Large intestine (tissue), 3 donors: ENCODE results near the gene CCDC24. TPM values are rescaled to one million over a fixed set of nuclear protein-coding genes. Genes with fewer than 3 reads are reported as not detected.

Source experiments
- DNase-seq, 2 donors: peaks; one replicate each; pipeline versions ENCODE4 v3.0.0 to v3.0.0-alpha.2; 2013
- H3K27ac ChIP-seq: one replicate; pipeline ENCODE4 v1.5.1; 2013; ENCODE audit warnings: low read length
- H3K27me3 ChIP-seq: 2 replicates; pipeline ENCODE4 v1.6.1; 2013; ENCODE audit warnings: low read length; ENCODE audit not compliant: control insufficient read depth, insufficient read depth
- H3K36me3 ChIP-seq: 2 replicates; pipeline ENCODE4 v1.6.1; 2013; ENCODE audit warnings: low read length; ENCODE audit not compliant: control insufficient read depth, insufficient read depth
- H3K4me1 ChIP-seq: one replicate; pipeline ENCODE4 v1.6.1; 2013; ENCODE audit warnings: low read length; ENCODE audit not compliant: control insufficient read depth, insufficient read depth
- H3K4me3 ChIP-seq: one replicate; pipeline ENCODE4 v1.5.1; 2013; ENCODE audit warnings: low read length
- H3K9me3 ChIP-seq: one replicate; pipeline ENCODE4 v1.6.1; 2013; ENCODE audit warnings: mild to moderate bottlenecking, low read depth, low read length, moderate library complexity; ENCODE audit not compliant: control insufficient read depth
- WGBS: methylation state at CpG from one replicate; pipeline ENCODE4 v1.1.5; 2013; ENCODE audit warnings: low lambda C conversion rate; ENCODE audit not compliant: insufficient coverage; 5-methylcytosine and 5-hydroxymethylcytosine counted together
- polyA plus RNA-seq: library from polyadenylated mRNA; unstranded; fragments of 120-200 nt; gene quantifications from one replicate; pipeline ENCODE4 v1.2.1, GENCODE V29; 2013

Gene CCDC24
- polyA plus RNA-seq, 1 donor: 23.4 TPM

GRCh38 chr1:44033756-44034155, 42.4 kb downstream of the CCDC24 start:
- DNase-seq: no peak
- Histone ChIP-seq H3K4me1 (peaks cover 41% of the 10 kb centered on the region), H3K27ac (no peak overlapping the region), H3K4me3 (no peak overlapping the region), H3K27me3 (no peaks in the 10 kb centered on the region), H3K9me3 (no peaks in the 10 kb centered on the region), H3K36me3 (no peaks in the 10 kb centered on the region)
- WGBS: no CpG with 5 or more reads among the region's 8 CpGs

- WGBS: no CpG with 5 or more reads among the region's 4 CpGs
Observed at GRCh38 chr1:44034423-44034822, 43.0 kb downstream of the CCDC24 start.

GRCh38 chr1:44034976-44035716, 43.7 kb downstream of the CCDC24 start:
- H3K9me3 ChIP-seq: no peaks in the 10 kb centered on the region
- no peaks in the 10 kb centered on the region for H3K27me3 ChIP-seq
- no CpG with 5 or more reads among the region's 11 CpGs for WGBS
- DNase-seq: no peak
- H3K4me3 ChIP-seq: no peak overlapping the region
- no peaks in the 10 kb centered on the region for H3K36me3 ChIP-seq
- peaks cover 31% of the 10 kb centered on the region for H3K4me1 ChIP-seq
- no peak overlapping the region for H3K27ac ChIP-seq

More at GRCh38 chr1:44034423-44034822, 43.0 kb downstream of the CCDC24 start:
- no peak overlapping the region for H3K4me3 ChIP-seq
- H3K9me3 ChIP-seq: no peaks in the 10 kb centered on the region
- no peaks in the 10 kb centered on the region for H3K36me3 ChIP-seq
- DNase-seq: no peak
- H3K27me3 ChIP-seq: no peaks in the 10 kb centered on the region
- H3K4me1 ChIP-seq: peaks cover 34% of the 10 kb centered on the region
- no peak overlapping the region for H3K27ac ChIP-seq

- WGBS: no CpG with 5 or more reads among the region's 8 CpGs
- DNase-seq: peak; percentile 60 to 65
- Histone ChIP-seq H3K4me3 (no peak overlapping the region), H3K4me1 (peaks cover 31% of the 10 kb centered on the region), H3K9me3 (no peaks in the 10 kb centered on the region), H3K36me3 (no peaks in the 10 kb centered on the region), H3K27ac (peak overlapping the region; percentile 30), H3K27me3 (no peaks in the 10 kb centered on the region)
Observed at GRCh38 chr1:44035726-44036408, 44.5 kb downstream of the CCDC24 start.

GRCh38 chr1:44036409-44037139, 45.2 kb downstream of the CCDC24 start:
- no peaks in the 10 kb centered on the region for H3K27me3 ChIP-seq
- no peaks in the 10 kb centered on the region for H3K9me3 ChIP-seq
- no CpG with 5 or more reads among the region's 6 CpGs for WGBS
- peaks cover 29% of the 10 kb centered on the region for H3K4me1 ChIP-seq
- no peaks in the 10 kb centered on the region for H3K36me3 ChIP-seq
- H3K4me3 ChIP-seq: no peak overlapping the region
- H3K27ac ChIP-seq: peak overlapping the region; percentile 30
- DNase-seq: peak; percentile 61 to 62

- no CpG with 5 or more reads among the region's 5 CpGs for WGBS
- no peaks in the 10 kb centered on the region for H3K9me3 ChIP-seq
- no peak overlapping the region for H3K27ac ChIP-seq
- no peaks in the 10 kb centered on the region for H3K36me3 ChIP-seq
- H3K4me1 ChIP-seq: peaks cover 23% of the 10 kb centered on the region
- DNase-seq: no peak
- H3K27me3 ChIP-seq: no peaks in the 10 kb centered on the region
- no peak overlapping the region for H3K4me3 ChIP-seq
Observed at GRCh38 chr1:44037154-44037553, 45.8 kb downstream of the CCDC24 start.

- Histone ChIP-seq H3K9me3 (no peaks in the 10 kb centered on the region), H3K4me3 (no peak overlapping the region), H3K27me3 (no peaks in the 10 kb centered on the region), H3K27ac (no peak overlapping the region), H3K4me1 (peaks cover 11% of the 10 kb centered on the region), H3K36me3 (no peaks in the 10 kb centered on the region)
- DNase-seq: no peak
- 83% methylated on average over 1 of the region's 2 CpGs for WGBS
Observed at GRCh38 chr1:44038876-44039657, 47.7 kb downstream of the CCDC24 start.

- peaks cover 11% of the 10 kb centered on the region for H3K4me1 ChIP-seq
- no peaks in the 10 kb centered on the region for H3K9me3 ChIP-seq
- H3K36me3 ChIP-seq: no peaks in the 10 kb centered on the region
- no peak overlapping the region for H3K4me3 ChIP-seq
- H3K27ac ChIP-seq: no peak overlapping the region
- no peaks in the 10 kb centered on the region for H3K27me3 ChIP-seq
- DNase-seq: no peak
- whole genome bisulfite sequencing: 100% methylated on average over 1 of the region's 2 CpGs
Observed at GRCh38 chr1:44040418-44040817, 49.0 kb downstream of the CCDC24 start.

GRCh38 chr1:44040846-44041245, 49.4 kb downstream of the CCDC24 start:
- H3K4me1 ChIP-seq: peaks cover 7% of the 10 kb centered on the region
- no peaks in the 10 kb centered on the region for H3K27me3 ChIP-seq
- H3K36me3 ChIP-seq: no peaks in the 10 kb centered on the region
- no peak overlapping the region for H3K4me3 ChIP-seq
- DNase-seq: no peak
- no peaks in the 10 kb centered on the region for H3K9me3 ChIP-seq
- no peak overlapping the region for H3K27ac ChIP-seq
- WGBS: 78% methylated on average over 4 of the region's 4 CpGs
